Neuronal stem cell (in vitro differentiated cells): ENCODE measurements around the gene TIMM10B.

Source experiments
- DNase-seq: peaks from one replicate; pipeline ENCODE4 v3.0.0-alpha.2; 2013; ENCODE audit warnings: low spot score
- H2AFZ ChIP-seq: one replicate; pipeline ENCODE4 v1.6.1; 2013; ENCODE audit warnings: mild to moderate bottlenecking, low read length, inconsistent platforms
- H2AK5ac ChIP-seq: 2 replicates; pipeline ENCODE4 v1.6.1; 2013; ENCODE audit warnings: low read depth, mild to moderate bottlenecking, inconsistent platforms, low read length, moderate library complexity, mixed read lengths
- H2BK120ac ChIP-seq: 2 replicates; pipeline ENCODE4 v1.6.1; 2013; ENCODE audit warnings: low read depth, mild to moderate bottlenecking, inconsistent platforms, low read length, moderate library complexity, mixed read lengths
- H2BK12ac ChIP-seq: one replicate; pipeline ENCODE4 v1.6.1; 2013; ENCODE audit warnings: low read length, inconsistent platforms
- H2BK15ac ChIP-seq: 2 replicates; pipeline ENCODE4 v1.6.1; 2013; ENCODE audit warnings: mild to moderate bottlenecking, low read length, inconsistent platforms, mixed read lengths
- H2BK5ac ChIP-seq: one replicate; pipeline ENCODE4 v1.6.1; 2013; ENCODE audit warnings: inconsistent platforms, mild to moderate bottlenecking, low read length, moderate library complexity
- H3K14ac ChIP-seq: one replicate; pipeline ENCODE4 v1.6.1; 2013; ENCODE audit warnings: low read length, inconsistent platforms
- H3K18ac ChIP-seq: 2 replicates; pipeline ENCODE4 v1.6.1; 2013; ENCODE audit warnings: low read length, inconsistent platforms
- H3K23ac ChIP-seq: 2 replicates; pipeline ENCODE4 v1.6.1; 2013; ENCODE audit warnings: low read depth, mild to moderate bottlenecking, mixed read lengths, low read length, inconsistent platforms; ENCODE audit not compliant: poor library complexity
- H3K27ac ChIP-seq: replicated peaks from 3 replicates; pipeline ENCODE4 v1.5.1; 2013; ENCODE audit warnings: low read length, inconsistent platforms
- H3K27me3 ChIP-seq, 3 experiments: 2 replicates each; pipeline ENCODE4 v1.6.1; 2013; ENCODE audit warnings: low read length in 3 of 3, mild to moderate bottlenecking in 2 of 3, inconsistent platforms in 1 of 3, low read depth in 1 of 3, mixed read lengths in 1 of 3, moderate library complexity in 1 of 3; ENCODE audit not compliant: control insufficient read depth in 3 of 3, insufficient read depth in 3 of 3
- H3K36me3 ChIP-seq, 2 donors: replicated peaks in 1 of 2; 2 replicates each; pipeline ENCODE4 v1.6.1; 2013; ENCODE audit warnings: low read length in 2 of 2; ENCODE audit not compliant: control insufficient read depth in 2 of 2, insufficient read depth in 2 of 2
- H3K4ac ChIP-seq: 2 replicates; pipeline ENCODE4 v1.6.1; 2013; ENCODE audit warnings: inconsistent platforms, mild to moderate bottlenecking, low read length, moderate library complexity
- H3K4me1 ChIP-seq, 2 donors: 1 replicate in 1 of 2; 2 replicates in 1 of 2; pipeline ENCODE4 v1.6.1; 2013; ENCODE audit warnings: low read length in 2 of 2, low read depth in 1 of 2; ENCODE audit not compliant: control insufficient read depth in 2 of 2, insufficient read depth in 1 of 2
- H3K4me2 ChIP-seq: one replicate; pipeline ENCODE4 v1.6.1; 2013; ENCODE audit warnings: mild to moderate bottlenecking, low read length, inconsistent platforms; ENCODE audit not compliant: insufficient read depth, poor library complexity, severe bottlenecking
- H3K4me3 ChIP-seq, 2 donors: 2 replicates each; pipeline ENCODE4 v1.5.1; 2013; ENCODE audit warnings: low read length in 2 of 2, mild to moderate bottlenecking in 2 of 2, inconsistent platforms in 1 of 2, moderate library complexity in 1 of 2
- H3K79me1 ChIP-seq: one replicate; pipeline ENCODE4 v1.6.1; 2013; ENCODE audit warnings: low read depth, mild to moderate bottlenecking, inconsistent platforms, low read length, moderate library complexity
- H3K9ac ChIP-seq: one replicate; pipeline ENCODE4 v1.6.1; 2013; ENCODE audit warnings: mild to moderate bottlenecking, low read depth, low read length, inconsistent platforms; ENCODE audit not compliant: poor library complexity
- H3K9me3 ChIP-seq, 2 donors: replicated peaks in 1 of 2; 2 replicates each; pipeline versions ENCODE3 to v1.6.1; 2013; ENCODE audit warnings: low read length in 2 of 2, mild to moderate bottlenecking in 2 of 2, inconsistent platforms in 1 of 2, low read depth in 1 of 2, mixed read lengths in 1 of 2, moderate library complexity in 1 of 2; ENCODE audit not compliant: control insufficient read depth in 2 of 2, insufficient read depth in 1 of 2
- H4K8ac ChIP-seq: one replicate; pipeline ENCODE4 v1.6.1; 2013; ENCODE audit warnings: low read depth, mild to moderate bottlenecking, inconsistent platforms, low read length, moderate library complexity
- H4K91ac ChIP-seq: one replicate; pipeline ENCODE4 v1.6.1; 2013; ENCODE audit warnings: low read length, low read depth, mild to moderate bottlenecking, inconsistent platforms; ENCODE audit not compliant: poor library complexity
- WGBS, 2 donors: extraction: QIAGEN DNeasy Blood & Tissue Kit; methylation state at CpG; one replicate each; pipeline ENCODE4 v1.1.7; 2013; ENCODE audit warnings: missing lambda C conversion rate in 2 of 2, mixed read lengths in 1 of 2; ENCODE audit not compliant: insufficient read length in 2 of 2, insufficient replicate concordance in 1 of 2; ENCODE audit errors: extremely low coverage in 2 of 2; 5-methylcytosine and 5-hydroxymethylcytosine counted together

Gene TIMM10B

DNA sequence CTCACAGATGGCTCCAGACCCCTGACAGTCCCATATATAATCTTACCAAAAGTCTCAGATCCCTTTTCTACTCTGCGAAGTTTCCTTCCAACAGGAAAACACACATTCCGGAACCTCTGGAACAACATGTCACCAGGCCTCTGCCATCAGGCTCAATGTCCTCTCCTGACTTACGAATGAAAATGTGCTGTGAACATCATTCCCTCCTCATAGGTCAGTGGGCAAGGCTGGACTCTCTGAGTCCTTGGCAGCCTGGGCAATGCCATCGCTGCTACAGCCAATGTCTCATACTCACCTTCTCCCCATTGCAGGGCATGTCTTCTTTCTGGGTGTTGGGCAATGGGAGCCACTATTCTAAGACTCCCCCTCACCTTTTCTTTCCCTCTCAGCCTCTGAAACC is 38.9 kb upstream of the TIMM10B start:
- H2BK12ac ChIP-seq, result no peak overlapping the region
- no peak overlapping the region for H3K18ac ChIP-seq
- no CpG with 5 or more reads among the region's 4 CpGs for WGBS, 2 donors
- no peak overlapping the region for H4K8ac ChIP-seq
- H2BK120ac ChIP-seq, result no peak overlapping the region
- no peak overlapping the region for H3K23ac ChIP-seq
- no peak overlapping the region for H3K9ac ChIP-seq
- H3K4me2 ChIP-seq, result no peak overlapping the region
- H4K91ac ChIP-seq, result no peak overlapping the region
- H3K9me3 ChIP-seq, result no peaks in the 10 kb centered on the region
- no peak overlapping the region for H3K4ac ChIP-seq
- H2BK15ac ChIP-seq, result no peak overlapping the region
- DNase-seq, result no peak
- H3K14ac ChIP-seq, result no peak overlapping the region
- H3K4me3 ChIP-seq, result no peak overlapping the region
- H2AK5ac ChIP-seq, result no peak overlapping the region
- H3K27ac ChIP-seq, result no peak overlapping the region
- H3K79me1 ChIP-seq, result no peaks in the 10 kb centered on the region
- H2AFZ ChIP-seq, result no peak overlapping the region
- no peaks in the 10 kb centered on the region for H3K36me3 ChIP-seq
- no peak overlapping the region for H2BK5ac ChIP-seq
- H3K4me1 ChIP-seq, result peaks cover 2% of the 10 kb centered on the region in 2 donors
- no peaks in the 10 kb centered on the region for H3K27me3 ChIP-seq

DNA sequence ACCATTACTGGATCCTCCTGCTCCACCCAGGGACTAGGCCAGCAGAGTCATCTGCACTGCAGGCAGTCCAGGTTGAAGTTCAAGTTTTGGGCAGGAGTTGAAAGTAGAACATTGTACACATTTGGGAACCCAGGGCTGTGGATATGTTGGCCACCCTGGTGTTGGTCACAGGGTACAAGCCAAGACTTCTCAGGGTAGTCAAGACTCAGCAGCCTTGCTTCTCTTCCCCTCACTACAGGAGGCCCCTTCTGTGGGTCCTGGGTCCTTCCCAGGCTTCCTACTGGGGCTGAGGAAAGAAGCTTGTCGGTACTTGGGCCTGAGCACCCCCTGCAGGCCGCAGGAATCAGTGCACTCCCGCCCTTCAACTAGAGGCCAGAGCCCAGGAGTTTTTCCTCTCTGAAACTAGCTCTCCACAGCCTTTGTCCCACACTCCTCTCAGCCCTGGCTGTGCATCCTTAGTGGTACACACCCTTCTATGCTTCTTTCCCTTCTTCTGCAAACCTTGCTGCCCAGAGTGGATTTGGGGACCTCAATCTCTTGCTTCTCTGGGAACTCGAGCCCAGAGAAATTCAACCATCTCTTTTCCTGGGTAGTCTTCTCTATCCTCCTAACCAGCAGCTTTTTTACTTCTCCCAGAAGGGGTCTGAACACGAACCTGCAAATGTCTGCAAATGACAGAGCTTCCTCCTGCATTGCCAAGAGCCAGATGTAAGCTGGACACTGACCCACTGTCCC is 37.9 kb upstream of the TIMM10B start:
- Histone ChIP-seq H2BK15ac (no peak overlapping the region), H3K36me3 (no peaks in the 10 kb centered on the region), H3K18ac (no peak overlapping the region), H3K9me3 (no peaks in the 10 kb centered on the region), H4K8ac (no peak overlapping the region), H2AFZ (no peak overlapping the region), H3K4me3 (no peak overlapping the region), H2BK12ac (no peak overlapping the region), H2BK5ac (no peak overlapping the region), H2BK120ac (no peak overlapping the region), H3K23ac (no peak overlapping the region), H3K14ac (no peak overlapping the region), H3K4ac (no peak overlapping the region), H3K27ac (no peak overlapping the region), H3K79me1 (no peaks in the 10 kb centered on the region), H4K91ac (no peak overlapping the region), H3K4me2 (no peak overlapping the region), H3K27me3 (no peaks in the 10 kb centered on the region), H3K4me1 (no peaks in the 10 kb centered on the region), H2AK5ac (no peak overlapping the region), H3K9ac (no peak overlapping the region)
- no CpG with 5 or more reads among the region's 5 CpGs for WGBS, 2 donors
- DNase-seq, result peak; percentile 31

DNA sequence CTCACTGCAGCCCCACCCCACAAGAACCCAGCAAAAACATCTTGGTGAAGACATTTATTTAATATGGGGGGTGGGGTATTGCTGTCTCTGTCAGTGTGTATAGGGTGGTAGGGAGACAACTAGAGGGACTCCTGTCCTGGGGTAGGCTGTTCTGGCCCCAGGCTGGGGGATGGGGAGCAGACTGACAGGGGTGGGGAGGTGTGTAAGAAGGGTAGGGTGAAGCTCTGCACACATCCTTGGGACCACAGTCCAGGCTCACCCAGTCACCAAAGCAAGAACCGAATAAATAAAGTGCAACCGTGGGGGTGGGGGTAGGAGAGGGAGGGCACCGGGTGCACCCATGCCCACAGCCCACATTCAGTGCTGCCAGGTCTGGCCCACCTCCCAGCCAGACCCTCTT is 32.7 kb upstream of the TIMM10B start:
- Histone ChIP-seq H4K91ac (no peak overlapping the region), H3K4me3 (no peak overlapping the region), H2BK12ac (no peak overlapping the region), H3K14ac (no peak overlapping the region), H3K27ac (no peak overlapping the region), H2AK5ac (no peak overlapping the region), H3K4ac (no peak overlapping the region), H2AFZ (no peak overlapping the region), H3K23ac (peak overlapping the region; percentile 38), H3K4me2 (no peak overlapping the region), H3K27me3 (no peaks in the 10 kb centered on the region), H4K8ac (no peak overlapping the region), H3K18ac (no peak overlapping the region), H3K9ac (no peak overlapping the region), H3K9me3 (no peaks in the 10 kb centered on the region), H3K36me3 (peaks cover 18 to 45% of the 10 kb centered on the region in 2 donors), H2BK120ac (no peak overlapping the region), H2BK15ac (no peak overlapping the region), H3K4me1 (no peaks in the 10 kb centered on the region), H2BK5ac (no peak overlapping the region), H3K79me1 (no peaks in the 10 kb centered on the region)
- no CpG with 5 or more reads among the region's 3 CpGs for WGBS, 2 donors
- no peak for DNase-seq

DNA sequence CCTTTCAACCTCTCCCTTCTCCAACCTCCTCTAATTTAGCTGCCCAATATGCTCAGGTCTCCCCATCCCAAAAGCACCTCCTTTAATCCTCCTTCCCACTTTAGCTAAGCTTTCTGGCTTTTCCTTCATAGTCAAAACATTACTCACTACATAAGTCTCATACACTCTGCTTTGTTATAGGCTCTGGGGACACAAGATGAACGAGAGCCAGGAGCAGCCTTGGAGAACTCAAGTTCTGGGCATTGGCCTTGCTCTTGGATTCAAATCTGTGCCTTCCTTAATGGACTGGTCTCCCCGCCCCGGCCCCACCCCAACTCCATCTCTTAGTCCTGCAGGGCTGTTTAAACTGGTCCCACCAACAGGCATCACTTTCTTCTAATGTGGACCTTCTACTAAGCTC is 29.1 kb upstream of the TIMM10B start:
- Histone ChIP-seq H4K8ac (no peak overlapping the region), H3K9me3 (no peaks in the 10 kb centered on the region), H2BK15ac (no peak overlapping the region), H2AK5ac (no peak overlapping the region), H2BK5ac (no peak overlapping the region), H3K27me3 (no peaks in the 10 kb centered on the region), H3K4ac (no peak overlapping the region), H3K36me3 (peaks cover 36 to 75% of the 10 kb centered on the region in 2 donors), H3K4me1 (no peaks in the 10 kb centered on the region), H3K4me3 (no peak overlapping the region), H3K23ac (no peak overlapping the region), H3K18ac (no peak overlapping the region), H4K91ac (no peak overlapping the region), H3K4me2 (no peak overlapping the region), H3K79me1 (peaks cover 3% of the 10 kb centered on the region), H3K9ac (no peak overlapping the region), H3K27ac (no peak overlapping the region), H2AFZ (no peak overlapping the region), H3K14ac (no peak overlapping the region), H2BK120ac (no peak overlapping the region), H2BK12ac (no peak overlapping the region)
- no peak for DNase-seq
- no CpG with 5 or more reads among the region's 3 CpGs for WGBS, 2 donors
